Kidney epithelial cell (primary cell): ENCODE data around the gene ZC3H14. TPM values are rescaled to one million over a fixed set of nuclear protein-coding genes. Genes with fewer than 3 reads are reported as not detected.

Experiments
- DNase-seq: peaks from one replicate; pipeline ENCODE4 v3.0.0-alpha.2; 2010; ENCODE audit warnings: low read depth
- H3K27me3 ChIP-seq: 2 replicates; pipeline ENCODE4 v1.6.0; 2011; ENCODE audit warnings: low read length; ENCODE audit not compliant: control insufficient read depth, insufficient read depth
- H3K36me3 ChIP-seq: 2 replicates; pipeline ENCODE4 v1.5.1; 2011; ENCODE audit warnings: low read length; ENCODE audit not compliant: control insufficient read depth, insufficient read depth
- H3K4me3 ChIP-seq: 2 replicates; pipeline ENCODE4 v1.5.1; 2011; ENCODE audit warnings: low read depth, mild to moderate bottlenecking, control low read depth, low read length
- CTCF ChIP-seq: IDR thresholded peaks from 2 replicates; pipeline ENCODE4 v1.5.1; 2011; ENCODE audit warnings: mild to moderate bottlenecking, moderate library complexity, low read length, control low read depth, inconsistent platforms; ENCODE audit not compliant: insufficient read depth, poor library complexity, severe bottlenecking
- total RNA-seq: library from RNA; depleted of rRNA; stranded (reverse); fragments of >200 nt; gene quantifications from 2 replicates; pipeline ENCODE4 v1.2.3, GENCODE V29; 2015

The ZC3H14 gene
- total RNA-seq, 1 donor from 2014 or later, result 59.9 TPM

GRCh38 chr14:88639221-88639620 lies 76.4 kb downstream of the ZC3H14 start:
- no peak for TF ChIP-seq CTCF
- Histone ChIP-seq H3K36me3 (no peaks in the 10 kb centered on the region), H3K4me3 (no peak overlapping the region), H3K27me3 (no peaks in the 10 kb centered on the region)
- no peak for DNase-seq

GRCh38 chr14:88660056-88660455 lies 97.2 kb downstream of the ZC3H14 start:
- no peaks in the 10 kb centered on the region for H3K27me3 ChIP-seq
- TF ChIP-seq CTCF, result no peak
- no peak for DNase-seq
- H3K4me3 ChIP-seq, result no peak overlapping the region
- H3K36me3 ChIP-seq, result no peaks in the 10 kb centered on the region

- no peaks in the 10 kb centered on the region for H3K27me3 ChIP-seq
- no peaks in the 10 kb centered on the region for H3K36me3 ChIP-seq
- TF ChIP-seq CTCF, result peak; percentile 85
- no peak overlapping the region for H3K4me3 ChIP-seq
- peak; percentile 39 for DNase-seq
Observed at GRCh38 chr14:88667555-88668273, 104.9 kb downstream of the ZC3H14 start.

GRCh38 chr14:88668448-88669116 lies 105.7 kb downstream of the ZC3H14 start:
- DNase-seq, result no peak
- no peak for TF ChIP-seq CTCF
- no peaks in the 10 kb centered on the region for H3K27me3 ChIP-seq
- no peaks in the 10 kb centered on the region for H3K36me3 ChIP-seq
- no peak overlapping the region for H3K4me3 ChIP-seq

GRCh38 chr14:88669346-88669745 lies 106.5 kb downstream of the ZC3H14 start:
- DNase-seq, result no peak

More at GRCh38 chr14:88669346-88669745, 106.5 kb downstream of the ZC3H14 start:
- no peaks in the 10 kb centered on the region for H3K36me3 ChIP-seq
- no peak overlapping the region for H3K4me3 ChIP-seq
- no peak for TF ChIP-seq CTCF
- no peaks in the 10 kb centered on the region for H3K27me3 ChIP-seq

Other genes starting within 250 kb of the ZC3H14 start
- 0.04 and 0.14 TPM in 2 replicates for gene KCNK10, start 239.8 kb upstream of the ZC3H14 start, total RNA-seq
- gene SPATA7, start 177.4 kb upstream of the ZC3H14 start, total RNA-seq, result 10.8 and 14.1 TPM in 2 replicates
- gene PTPN21, start 8.0 kb upstream of the ZC3H14 start, total RNA-seq, result 12.5 and 13.1 TPM in 2 replicates
- 0.79 and 1.1 TPM in 2 replicates for gene EML5, start 229.9 kb downstream of the ZC3H14 start, total RNA-seq